Adipose tissue (tissue), 3 donors: ENCODE measurements around the gene DAB2. TPM values are rescaled to one million over a fixed set of nuclear protein-coding genes. Genes with fewer than 3 reads are reported as not detected.

Source experiments
- H3K27ac ChIP-seq: one replicate; pipeline ENCODE4 v1.5.1; 2013; ENCODE audit warnings: low read depth, low read length
- WGBS, 3 donors: extraction: QIAGEN DNeasy Blood & Tissue Kit; methylation state at CpG; one replicate each; pipeline ENCODE4 v1.1.7; 2013; 5-methylcytosine and 5-hydroxymethylcytosine counted together
- polyA plus RNA-seq, 3 donors: library from polyadenylated mRNA; stranded (reverse); fragments of 200-250 nt; gene quantifications; one replicate each; pipeline ENCODE4 v1.2.3, GENCODE V29; 2013
- donor health status: healthy with polysubstance abuse.
- donor health status: Bipolar disorder and iron deficiency.
- donor health status: healthy.

DAB2 gene
- polyA plus RNA-seq, result 10 to 100 TPM; 10.8 to 74.2 (median 37.4) TPM

DNA sequence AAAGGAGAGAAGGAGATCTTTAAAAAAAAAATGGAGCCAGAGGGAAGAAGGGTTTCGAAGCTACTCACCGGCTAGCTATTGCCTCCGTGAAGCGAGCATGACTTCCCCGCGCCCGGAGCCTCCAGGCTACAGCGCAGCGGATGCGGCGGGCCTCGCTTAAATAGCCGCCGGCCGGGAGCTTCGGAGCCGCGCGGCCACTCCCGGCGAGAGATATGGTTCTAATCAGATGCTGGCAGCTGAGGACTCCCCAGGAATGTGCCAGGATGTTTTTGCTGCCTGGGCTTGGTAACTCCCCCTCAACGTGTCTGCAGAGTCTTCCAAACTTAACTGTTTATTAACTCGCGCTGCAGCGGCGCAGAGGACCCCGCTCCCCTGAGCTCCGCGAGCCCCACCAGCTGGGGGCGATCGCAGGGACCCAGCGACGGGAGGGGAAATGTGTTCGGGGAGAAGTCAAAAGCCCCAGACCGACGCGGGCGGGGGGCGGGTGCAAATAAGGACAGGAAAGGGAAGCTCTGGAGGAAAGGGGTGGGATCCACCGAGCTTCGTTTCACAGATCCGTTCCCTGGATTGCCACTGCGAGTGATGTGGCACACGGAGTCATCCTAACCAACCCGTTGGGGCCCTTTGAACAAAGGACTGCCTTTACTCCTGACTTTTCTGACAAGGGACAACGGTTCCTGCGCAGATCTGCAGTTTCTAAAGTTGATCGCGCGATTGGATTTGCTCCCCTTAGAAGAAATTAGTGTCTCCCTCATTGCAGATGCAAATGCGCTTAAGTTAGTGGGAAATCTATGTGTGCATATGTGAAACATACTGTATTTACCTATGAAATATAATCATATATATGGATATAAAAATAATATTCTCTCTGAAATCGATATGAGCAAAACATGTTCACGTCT is at the start of gene DAB2:
DAB2 (minus strand) TSS at position 245 of the 902 bp plus-strand sequence. CDS start 30,660 bp downstream, outside the sequence.
- WGBS, 3 donors, result 1 to 2% (median 2%) methylated on average over 53 of the region's 53 CpGs
- H3K27ac ChIP-seq, result no peak within 1 kb of the TSS

DNA sequence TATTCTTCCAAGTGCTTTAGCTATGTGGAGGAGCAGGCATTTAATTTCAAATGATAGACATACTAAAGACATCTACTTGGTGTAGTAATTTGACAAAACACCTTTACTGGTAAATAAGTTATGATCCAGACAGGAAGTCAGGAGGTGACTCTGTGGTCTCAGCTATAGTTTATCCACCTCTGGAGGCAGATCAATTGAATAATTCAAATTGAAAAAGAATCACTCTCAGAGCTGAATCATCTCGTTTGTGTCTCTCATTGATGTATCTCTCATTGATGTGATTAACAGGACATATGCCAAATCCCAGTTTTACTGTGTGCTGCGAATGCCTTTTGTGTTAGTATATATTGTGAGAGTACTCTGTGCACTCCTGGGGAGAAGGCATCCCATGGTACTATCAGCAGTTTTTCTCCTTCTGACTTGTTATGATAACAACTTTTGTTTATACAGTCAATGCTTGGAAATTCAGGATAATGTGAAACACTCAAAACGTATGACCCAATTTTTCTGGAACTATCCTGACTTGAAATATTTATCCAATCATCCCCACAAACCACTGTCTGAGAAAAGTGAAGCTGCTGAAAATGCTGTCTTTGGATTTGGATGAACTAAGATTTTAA is 48.5 kb upstream of the DAB2 start:
- 57 to 74% (median 72%) methylated on average over 3 of the region's 3 CpGs for WGBS, 3 donors

DNA sequence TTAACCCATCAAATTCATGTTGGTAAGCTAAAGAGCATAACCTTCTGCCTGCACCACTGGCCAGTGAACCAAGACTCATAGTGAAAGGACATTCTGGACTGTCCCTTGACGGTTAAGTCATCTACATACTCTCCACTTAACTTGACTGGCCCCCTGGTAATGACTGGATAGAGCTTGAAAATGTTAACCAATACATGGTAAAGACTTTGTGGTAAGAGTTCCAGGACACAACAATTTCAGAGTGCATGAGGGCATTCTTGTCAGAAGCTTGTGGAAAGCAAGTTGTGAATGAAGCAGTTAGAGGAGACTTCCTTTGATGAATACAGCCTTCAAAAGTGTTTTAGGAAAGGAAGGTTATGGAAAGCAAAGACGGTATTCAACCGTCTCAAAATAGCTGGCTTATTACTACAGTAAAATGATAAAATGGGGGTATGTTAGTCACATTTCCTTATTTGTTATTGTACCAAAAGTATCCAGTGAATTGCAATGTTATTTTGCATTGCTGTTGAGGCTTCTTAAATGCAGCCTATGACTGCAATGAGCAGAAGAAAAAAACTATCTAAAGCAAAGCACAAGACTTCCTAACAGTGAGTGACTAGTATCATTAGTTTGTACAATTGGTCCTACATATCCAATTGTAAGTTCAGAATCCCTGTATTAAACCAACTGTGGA is 47.2 kb upstream of the DAB2 start:
- H3K27ac ChIP-seq, result no peak overlapping the region
- 54 to 89% (median 68%) methylated on average over 3 of the region's 3 CpGs for WGBS, 3 donors

More for the DNA sequence above, 48.5 kb upstream of the DAB2 start:
- H3K27ac ChIP-seq, result no peak overlapping the region

DNA sequence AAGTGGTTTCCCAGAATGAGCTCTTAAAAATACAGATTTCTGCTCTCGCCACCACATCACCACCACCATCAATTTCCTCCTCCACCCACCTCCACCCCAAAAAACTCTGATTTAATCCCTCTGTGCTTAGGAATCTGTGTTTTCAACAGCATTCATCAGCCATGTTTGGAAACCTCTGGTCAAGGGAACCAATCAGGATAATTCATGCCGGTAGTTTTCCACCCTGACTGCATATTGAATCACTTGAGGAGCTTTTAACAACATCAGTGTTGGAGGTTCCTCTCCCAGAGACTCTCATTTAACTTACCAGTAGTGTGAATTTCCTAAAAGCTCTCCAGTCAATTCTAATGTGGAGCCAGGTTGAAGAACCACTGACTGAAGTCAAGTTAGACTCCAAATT is 46.0 kb upstream of the DAB2 start:
- H3K27ac ChIP-seq, result no peak overlapping the region
- 85 to 96% (median 91%) methylated on average over 2 of the region's 2 CpGs for WGBS, 3 donors

DNA sequence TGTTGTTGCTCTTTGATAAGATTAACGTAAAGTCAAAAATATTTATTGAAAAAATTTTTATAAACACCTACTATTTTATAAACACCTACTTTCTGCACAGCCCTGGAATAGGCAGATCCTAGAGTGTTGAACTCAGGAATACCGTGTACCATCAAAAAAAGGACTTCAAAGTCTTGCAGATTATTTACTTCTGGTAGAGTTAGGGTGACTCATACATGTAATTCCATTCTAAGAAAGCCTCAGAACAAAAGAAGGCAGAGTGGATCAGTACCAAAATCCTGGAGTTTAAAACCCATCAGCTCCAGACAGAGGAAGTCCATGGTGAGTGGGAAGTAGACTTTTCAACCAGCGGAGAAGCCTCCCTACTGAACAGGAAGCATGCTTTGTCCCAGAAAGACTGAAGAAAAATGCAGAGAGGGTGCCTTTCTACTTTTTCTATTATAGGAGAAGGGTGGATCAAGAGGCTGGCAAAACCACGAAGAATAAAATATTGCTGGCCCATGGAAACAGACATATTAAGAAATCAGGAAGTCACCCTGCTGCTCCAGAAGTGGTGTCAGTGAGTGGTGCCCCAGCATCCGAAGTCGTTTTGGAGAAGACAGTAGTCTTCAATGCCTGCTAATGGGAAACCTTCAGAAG is 45.1 kb upstream of the DAB2 start:
- no peak overlapping the region for H3K27ac ChIP-seq
- WGBS, 3 donors, result 59 to 72% (median 67%) methylated on average over 6 of the region's 6 CpGs

DNA sequence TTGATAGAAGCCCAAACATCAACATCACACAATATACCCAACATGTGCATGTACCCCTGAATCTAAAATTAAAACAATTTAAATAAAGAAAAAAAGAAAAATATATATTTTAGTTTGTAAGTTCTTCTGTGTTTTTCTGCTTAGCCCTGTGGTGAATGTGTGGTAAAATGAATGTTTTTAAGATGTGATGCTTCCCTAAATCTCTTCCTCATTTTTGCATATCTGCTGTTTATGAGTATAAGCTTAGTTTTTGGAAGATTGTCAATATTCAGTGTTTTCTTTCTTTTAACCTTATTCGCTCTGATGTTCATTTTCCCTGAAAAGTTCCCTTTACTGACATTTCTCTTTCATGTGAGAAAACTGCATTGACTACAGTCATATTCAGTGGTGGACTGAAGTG is 44.4 kb upstream of the DAB2 start:
- WGBS, 3 donors, result 62 to 80% (median 65%) methylated on average over 1 of the region's 1 CpG
- no peak overlapping the region for H3K27ac ChIP-seq

DNA sequence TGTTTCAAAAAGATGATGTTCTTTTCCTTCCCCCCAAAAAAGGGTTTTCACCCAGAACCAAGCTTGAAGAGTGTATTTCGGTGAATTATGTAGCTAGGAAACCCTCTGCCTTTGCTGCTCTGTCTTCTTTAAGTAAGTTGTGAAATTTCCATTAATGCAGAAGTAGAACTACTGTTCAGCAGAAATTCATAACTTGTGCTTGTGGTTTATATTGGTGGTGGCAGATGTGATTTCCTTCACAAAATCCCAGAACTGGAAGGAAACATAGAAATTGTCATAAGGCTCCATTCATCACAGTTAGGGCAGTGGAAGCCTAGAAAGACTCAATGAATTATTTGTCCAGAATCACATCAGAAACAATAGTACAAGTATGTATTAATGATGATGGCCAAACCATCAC is 42.1 kb upstream of the DAB2 start:
- WGBS, 3 donors, result 54 to 74% (median 68%) methylated on average over 1 of the region's 1 CpG
- H3K27ac ChIP-seq, result no peak overlapping the region

DNA sequence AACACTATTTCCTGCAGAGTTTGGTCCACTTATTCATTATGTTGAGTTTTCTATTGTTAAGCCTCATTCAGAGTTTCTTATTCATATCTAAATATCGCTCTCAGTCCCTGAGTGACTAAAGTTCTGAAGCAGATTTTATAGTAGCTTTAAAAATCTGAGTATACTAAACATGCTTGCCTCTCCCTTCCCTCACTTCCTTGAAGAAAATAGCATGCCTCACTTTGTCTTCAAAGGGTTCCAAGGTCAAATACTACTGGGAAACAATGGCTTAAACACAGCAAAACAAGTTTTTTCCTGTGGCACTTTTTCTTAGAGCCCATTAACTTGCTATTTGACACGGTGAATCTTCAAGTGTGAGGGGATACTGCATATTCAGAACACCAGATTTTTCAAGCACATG is 41.1 kb upstream of the DAB2 start:
- WGBS, 3 donors, result 56 to 72% (median 65%) methylated on average over 2 of the region's 2 CpGs

DNA sequence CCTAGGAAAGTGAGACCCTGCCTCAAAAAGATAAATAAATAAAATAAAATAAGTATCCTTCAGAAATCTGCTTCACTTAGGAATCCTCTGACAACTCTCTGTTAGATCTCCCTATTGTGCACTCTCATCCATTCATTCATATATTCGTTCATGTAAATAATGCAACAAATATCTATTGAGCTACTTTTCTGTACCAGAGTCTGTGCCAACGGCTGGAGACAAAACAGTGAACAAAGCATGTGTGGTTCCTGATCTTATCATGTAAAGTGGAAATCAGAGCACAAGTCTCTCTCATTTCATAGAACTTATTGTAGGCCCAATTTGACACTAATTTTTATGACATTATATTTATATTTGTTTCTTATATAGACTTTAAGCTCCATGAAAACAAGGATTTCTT is 40.3 kb upstream of the DAB2 start:
- no peak overlapping the region for H3K27ac ChIP-seq
- 63 to 70% (median 68%) methylated on average over 2 of the region's 2 CpGs for WGBS, 3 donors

More for the DNA sequence above, 41.1 kb upstream of the DAB2 start:
- no peak overlapping the region for H3K27ac ChIP-seq

DNA sequence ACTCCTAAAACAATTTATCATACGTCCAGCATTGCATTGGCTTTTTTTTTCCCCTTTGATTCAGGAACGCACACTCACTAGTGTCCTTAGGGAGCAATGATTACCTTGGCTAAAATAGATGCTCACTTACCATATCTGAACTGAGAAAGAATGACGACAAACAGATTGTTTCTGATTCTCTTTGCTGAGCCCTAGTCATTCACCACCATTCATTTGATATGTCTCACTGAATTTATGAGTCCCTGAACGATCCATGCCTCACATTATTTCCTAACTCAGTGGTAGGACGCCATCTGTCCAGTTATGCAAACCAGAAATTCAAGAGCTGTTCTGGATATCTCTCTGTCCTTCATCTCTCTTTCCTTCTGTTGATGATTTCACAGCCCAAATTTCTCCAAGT is 39.3 kb upstream of the DAB2 start:
- H3K27ac ChIP-seq, result no peak overlapping the region
- whole genome bisulfite sequencing, 3 donors, result 71 to 84% (median 81%) methylated on average over 5 of the region's 5 CpGs

DNA sequence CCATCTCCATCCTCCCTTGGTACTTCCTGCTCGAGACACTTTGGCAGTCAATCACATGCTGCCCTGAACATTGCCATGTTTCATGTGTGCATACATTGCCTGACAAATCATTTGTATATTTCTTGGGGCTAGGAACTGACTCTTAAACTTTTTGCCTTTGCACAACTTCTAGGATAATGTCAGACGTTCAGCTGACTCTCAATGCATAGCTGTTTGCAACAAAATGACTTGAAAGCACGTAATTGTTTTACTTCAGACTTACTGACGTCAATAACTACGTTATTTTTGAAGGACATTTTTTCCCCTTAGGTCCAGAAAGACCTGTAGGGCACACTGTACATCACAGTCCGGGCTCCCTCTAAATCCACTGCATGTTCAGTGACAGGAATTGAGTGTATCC is 37.4 kb upstream of the DAB2 start:
- WGBS, 3 donors, result 65 to 91% (median 90%) methylated on average over 6 of the region's 6 CpGs

DNA sequence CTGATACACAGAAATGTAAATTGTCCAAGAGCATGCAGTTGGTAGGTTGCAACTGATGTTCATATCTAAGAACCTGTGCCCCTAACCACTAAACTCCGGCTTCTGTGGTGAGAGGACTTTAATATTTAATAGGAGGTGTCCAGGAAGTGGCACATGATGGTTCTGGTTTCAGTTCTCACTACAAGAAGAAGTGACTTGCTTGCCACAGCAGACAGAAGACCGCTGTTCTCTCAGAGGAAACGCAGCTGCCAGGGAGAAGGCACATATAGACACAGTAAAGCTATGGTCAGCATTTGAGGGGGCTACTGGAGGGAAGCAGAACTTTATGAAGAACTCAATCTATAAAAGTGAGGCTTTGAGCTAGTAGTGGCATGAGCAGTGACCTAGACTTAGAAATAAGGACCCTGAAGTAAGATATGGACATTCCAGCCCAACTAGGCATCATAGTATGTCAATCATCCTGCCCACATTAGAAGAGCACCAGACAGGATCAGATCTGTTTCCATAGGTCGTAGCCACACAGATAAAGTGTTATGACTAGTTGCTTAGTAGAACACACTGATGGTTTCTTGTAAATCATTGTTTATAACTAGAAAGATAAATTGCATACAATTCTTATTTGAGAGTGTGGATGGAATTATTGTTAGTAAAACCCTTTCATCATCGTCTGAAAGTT is 36.4 kb upstream of the DAB2 start:
- WGBS, 3 donors, result 60 to 70% (median 64%) methylated on average over 5 of the region's 5 CpGs

More for the DNA sequence above, 37.4 kb upstream of the DAB2 start:
- no peak overlapping the region for H3K27ac ChIP-seq

DNA sequence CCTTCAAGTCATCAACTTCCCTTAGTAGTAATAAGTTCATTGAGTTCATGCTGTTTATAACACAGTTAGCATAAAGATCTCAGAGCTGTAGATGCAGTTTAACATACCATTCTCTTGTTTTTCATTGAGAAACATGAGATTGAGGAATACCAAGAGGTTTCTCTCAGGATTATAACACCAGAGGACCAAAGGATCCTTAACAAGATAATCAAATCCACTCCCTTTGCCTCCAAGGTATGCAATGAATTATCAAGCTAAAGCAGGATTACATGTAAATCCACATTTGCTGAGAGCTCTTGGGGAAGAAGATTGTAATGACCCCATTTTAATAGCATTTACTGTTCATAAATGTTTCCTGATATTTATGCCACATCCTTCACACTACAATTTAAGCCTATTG is 35.1 kb upstream of the DAB2 start:
- no peak overlapping the region for H3K27ac ChIP-seq

More for the DNA sequence above, 36.4 kb upstream of the DAB2 start:
- no peak overlapping the region for H3K27ac ChIP-seq

DNA sequence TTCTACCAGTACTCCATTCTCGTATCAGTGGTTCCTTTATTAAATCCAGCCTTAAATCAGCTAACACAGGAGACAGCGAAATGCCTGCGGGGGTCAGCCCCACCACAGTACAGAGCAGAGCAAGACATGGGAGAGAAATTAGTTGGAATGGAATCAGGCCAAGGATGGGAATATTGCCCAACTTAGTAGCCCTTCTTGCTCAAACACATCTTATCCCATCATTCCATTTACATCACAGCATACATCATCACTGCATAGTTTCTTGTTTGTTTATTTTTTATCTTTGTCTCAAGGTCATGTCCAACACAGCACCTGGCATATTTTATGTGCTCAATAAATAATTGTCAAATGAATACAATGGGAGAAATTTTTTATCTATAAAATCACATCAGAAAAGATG is 34.3 kb upstream of the DAB2 start:
- 94 to 95% (median 95%) methylated on average over 3 of the region's 3 CpGs for WGBS, 3 donors
- no peak overlapping the region for H3K27ac ChIP-seq

DNA sequence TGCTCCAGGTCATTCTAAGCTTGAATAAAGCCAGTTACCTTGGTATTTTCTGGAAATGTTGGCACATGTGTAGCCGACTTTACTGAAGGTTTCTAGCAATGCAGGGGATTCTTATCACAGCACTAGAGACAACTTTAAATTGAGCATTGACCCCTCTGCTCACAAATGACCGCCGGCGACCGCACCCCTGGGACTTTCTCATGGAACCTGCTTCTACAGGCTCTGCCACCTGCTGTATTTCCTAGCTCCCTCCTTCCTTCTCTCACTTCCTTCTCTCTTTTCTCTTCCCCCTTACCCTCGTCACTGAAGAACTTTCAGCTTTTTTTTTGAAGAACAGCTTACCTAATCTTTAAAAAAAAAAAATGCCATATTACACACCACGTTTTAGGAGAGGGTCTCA is 30.9 kb upstream of the DAB2 start:
- no peak overlapping the region for H3K27ac ChIP-seq
- 48 to 62% (median 49%) methylated on average over 7 of the region's 7 CpGs for whole genome bisulfite sequencing, 3 donors

DNA sequence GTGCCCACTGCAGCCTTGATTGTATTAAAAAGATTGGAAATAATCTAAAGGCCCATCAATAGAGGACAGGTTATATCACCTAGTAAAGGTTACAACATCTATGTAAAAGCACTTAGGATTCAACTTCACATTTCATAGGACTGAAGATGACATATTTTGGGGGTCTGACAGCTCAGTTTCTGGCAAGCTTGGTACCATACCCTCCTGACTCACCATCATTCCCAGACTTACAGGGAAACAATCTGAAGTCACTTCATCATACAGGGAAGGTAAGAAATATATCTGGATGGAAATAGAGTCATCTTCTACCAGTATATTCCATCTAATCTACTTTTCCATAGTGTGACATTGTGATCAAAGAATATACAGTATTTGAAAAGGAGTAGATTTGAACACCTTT is 28.8 kb upstream of the DAB2 start:
- H3K27ac ChIP-seq, result no peak overlapping the region

DNA sequence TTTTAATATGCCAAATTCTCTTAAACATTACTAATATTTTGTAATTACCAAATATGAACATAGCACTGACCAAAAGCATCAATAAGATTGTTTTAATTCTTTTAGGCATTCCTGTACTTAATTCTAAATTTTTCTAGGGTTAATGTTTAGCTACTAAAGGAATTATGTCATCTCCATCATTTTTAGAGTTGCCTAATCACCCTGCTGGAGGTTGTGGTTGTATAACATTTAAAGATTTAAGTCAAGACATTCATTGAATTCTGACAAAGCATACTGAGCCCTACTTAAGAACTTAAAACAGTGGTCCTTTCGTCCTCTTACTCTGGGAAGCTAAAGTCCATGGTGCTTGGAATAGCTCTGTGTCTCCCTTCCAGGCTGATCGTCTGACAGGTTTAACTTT is 28.1 kb upstream of the DAB2 start:
- H3K27ac ChIP-seq, result no peak overlapping the region
- 31 to 91% (median 87%) methylated on average over 2 of the region's 2 CpGs for WGBS, 3 donors

DNA sequence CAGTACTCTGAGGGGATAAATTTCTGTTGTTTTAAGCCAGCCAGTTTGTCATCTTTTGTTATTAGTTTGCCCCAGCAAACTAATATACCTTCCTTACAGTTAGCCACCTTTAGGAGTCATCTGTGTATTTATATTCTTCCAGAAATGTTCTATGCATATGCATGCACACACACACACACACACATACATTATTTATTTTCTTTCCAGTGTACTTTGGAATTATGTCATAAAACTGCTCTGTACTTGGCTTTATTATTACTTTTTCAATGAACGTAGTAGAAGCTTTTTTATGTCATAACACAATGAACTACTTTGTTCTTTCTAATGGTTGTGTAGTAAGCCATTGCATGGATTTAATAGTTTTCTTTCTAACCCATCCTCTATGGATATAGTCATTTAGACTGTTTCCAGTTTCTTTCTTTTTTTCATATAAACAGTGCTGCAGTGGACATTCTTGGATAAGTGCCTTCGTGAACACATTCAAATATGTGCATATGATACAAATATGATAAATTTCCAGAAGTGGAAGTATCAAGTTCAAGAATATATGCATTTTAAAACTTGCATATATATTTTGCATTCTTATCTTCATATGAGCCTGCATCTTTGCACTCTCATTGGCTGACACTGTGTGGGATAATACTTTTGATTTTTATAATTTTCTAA is 26.6 kb upstream of the DAB2 start:
- WGBS, 3 donors, result 48 to 83% (median 81%) methylated on average over 2 of the region's 2 CpGs
- no peak overlapping the region for H3K27ac ChIP-seq
